Activated CD4-positive, alpha-beta memory T cell treated with anti-CD3 and anti-CD28 coated beads for 36 hours (primary cell): Measurements from ENCODE around the gene UNCX. TPM values are rescaled to one million over a fixed set of nuclear protein-coding genes. Genes with fewer than 3 reads are reported as not detected.

Experiments
- CTCF ChIA-PET: fragments of 350-600 bp; sonication (Branson Sonifier 250); formaldehyde crosslinking; loops from one replicate; lab custom pipeline; 2021; ENCODE audit warnings: antibody characterized with exemption, inconsistent platforms; lab: Charles Lee
- POLR2A ChIA-PET: fragments of 350-600 bp; sonication (Branson Sonifier 250); formaldehyde crosslinking; loops from one replicate; lab custom pipeline; 2021; ENCODE audit warnings: antibody characterized with exemption; lab: Charles Lee
- DNase-seq: peaks from one replicate; pipeline ENCODE4 v3.0.0-alpha.2; 2020
- H3K27ac Mint-ChIP-seq: one replicate; pipeline ENCODE4 v1.8.0; 2021; ENCODE audit warnings: mixed read lengths
- H3K27me3 Mint-ChIP-seq: one replicate; pipeline ENCODE4 v1.8.0; 2021; ENCODE audit warnings: mixed read lengths
- H3K36me3 Mint-ChIP-seq: one replicate; pipeline ENCODE4 v1.8.0; 2021; ENCODE audit warnings: mixed read lengths
- H3K4me1 Mint-ChIP-seq: one replicate; pipeline ENCODE4 v1.8.0; 2021; ENCODE audit warnings: low read depth, mixed read lengths
- H3K4me3 Mint-ChIP-seq: one replicate; pipeline ENCODE4 v1.8.0; 2021; ENCODE audit warnings: mild to moderate bottlenecking, mixed read lengths
- H3K9me3 Mint-ChIP-seq: one replicate; pipeline ENCODE4 v1.8.0; 2021; ENCODE audit warnings: mixed read lengths
- intact Hi-C: fragments of 100-400 bp; cut with micrococcal nuclease; formaldehyde crosslinking; loops from one replicate; pipeline ENCODE4 v1.15.1; 2023
- total RNA-seq, 2 experiments: library from RNA; stranded (reverse); gene quantifications; one replicate each; pipeline ENCODE4 v1.2.3, GENCODE V29; 2021

UNCX gene
- total RNA-seq, 2 experiments from 2014 or later, result not detected

- CTCF ChIA-PET, result interaction anchor here (1.5 kb wide), 1 partner anchor 10 kb away, joined by 3 read pairs; no protein-coding TSS in a partner anchor
- Mint-ChIP-seq H3K27me3 (peaks cover 61% of the 10 kb centered on the region), H3K4me3 (peak overlapping the region; percentile 32), H3K9me3 (no peaks in the 10 kb centered on the region), H3K4me1 (peaks cover 24% of the 10 kb centered on the region), H3K27ac (peak overlapping the region; percentile 58), H3K36me3 (peaks cover 8% of the 10 kb centered on the region)
- DNase-seq, result no peak
- intact Hi-C loops, result no loop called here
- POLR2A ChIA-PET, result no interaction called here
These were observed 2.9 kb downstream of the UNCX start for GRCh38 chr7:1235501-1236131.

GRCh38 chr7:1236132-1236661, 3.5 kb downstream of the UNCX start:
- DNase-seq, result no peak
- Mint-ChIP-seq H3K27me3 (peaks cover 59% of the 10 kb centered on the region), H3K9me3 (no peaks in the 10 kb centered on the region), H3K4me1 (peaks cover 27% of the 10 kb centered on the region), H3K4me3 (no peak overlapping the region), H3K27ac (no peak overlapping the region), H3K36me3 (peaks cover 8% of the 10 kb centered on the region)
- POLR2A ChIA-PET, result no interaction called here
- intact Hi-C loops, result no loop called here
- CTCF ChIA-PET, result interaction anchor here (1.5 kb wide), 1 partner anchor 11 kb away, joined by 3 read pairs; no protein-coding TSS in a partner anchor

GRCh38 chr7:1236831-1237701, 4.4 kb downstream of the UNCX start:
- peaks cover 21% of the 10 kb centered on the region for H3K4me1 Mint-ChIP-seq
- peaks cover 55% of the 10 kb centered on the region for H3K27me3 Mint-ChIP-seq
- ChIA-PET POLR2A (no interaction called here), CTCF (no interaction called here)
- no peak for DNase-seq
- no peaks in the 10 kb centered on the region for H3K9me3 Mint-ChIP-seq
- H3K4me3 Mint-ChIP-seq, result peak overlapping the region; percentile 12
- peaks cover 6% of the 10 kb centered on the region for H3K36me3 Mint-ChIP-seq
- no peak overlapping the region for H3K27ac Mint-ChIP-seq
- intact Hi-C loops, result no loop called here

GRCh38 chr7:1237704-1238255, 5.1 kb downstream of the UNCX start:
- Mint-ChIP-seq H3K27me3 (peaks cover 52% of the 10 kb centered on the region), H3K36me3 (peaks cover 4% of the 10 kb centered on the region), H3K9me3 (no peaks in the 10 kb centered on the region), H3K27ac (peak overlapping the region; percentile 64), H3K4me3 (peak overlapping the region; percentile 12), H3K4me1 (peaks cover 18% of the 10 kb centered on the region)
- ChIA-PET POLR2A (no interaction called here), CTCF (no interaction called here)
- intact Hi-C loops, result no loop called here
- DNase-seq, result no peak

- no peak overlapping the region for H3K27ac Mint-ChIP-seq
- peaks cover 56% of the 10 kb centered on the region for H3K27me3 Mint-ChIP-seq
- no peak overlapping the region for H3K4me3 Mint-ChIP-seq
- H3K36me3 Mint-ChIP-seq, result peaks cover 4% of the 10 kb centered on the region
- H3K9me3 Mint-ChIP-seq, result no peaks in the 10 kb centered on the region
- POLR2A ChIA-PET, result interaction anchor here (0.6 kb wide), 1 partner anchor 134 kb away, joined by 3 read pairs; no protein-coding TSS in a partner anchor
- H3K4me1 Mint-ChIP-seq, result peaks cover 18% of the 10 kb centered on the region
- CTCF ChIA-PET, result no interaction called here
- intact Hi-C loops, result no loop called here
- no peak for DNase-seq
These were observed 5.8 kb downstream of the UNCX start for GRCh38 chr7:1238450-1238882.

- Mint-ChIP-seq H3K4me3 (peak overlapping the region; percentile 12), H3K4me1 (peaks cover 18% of the 10 kb centered on the region), H3K36me3 (peaks cover 4% of the 10 kb centered on the region), H3K9me3 (no peaks in the 10 kb centered on the region), H3K27me3 (peaks cover 58% of the 10 kb centered on the region), H3K27ac (peak overlapping the region; percentile 28)
- intact Hi-C loops, result no loop called here
- CTCF ChIA-PET, result interaction anchor here (1.4 kb wide), 1 partner anchor 193 kb away, joined by 3 read pairs; no protein-coding TSS in a partner anchor
- no peak for DNase-seq
- POLR2A ChIA-PET, result interaction anchor here (0.6 to 0.7 kb wide), 2 partner anchors 135 to 1449 kb away, joined by 3 to 4 read pairs; partner anchors contain the start of gene AMZ1
These were observed 6.5 kb downstream of the UNCX start for GRCh38 chr7:1238931-1239802.

- no peak for DNase-seq
- H3K27ac Mint-ChIP-seq, result no peak overlapping the region
- peaks cover 2% of the 10 kb centered on the region for H3K36me3 Mint-ChIP-seq
- CTCF ChIA-PET, result interaction anchor here (1.4 kb wide), 1 partner anchor 192 kb away, joined by 3 read pairs; no protein-coding TSS in a partner anchor
- intact Hi-C loops, result no loop called here
- no peak overlapping the region for H3K4me3 Mint-ChIP-seq
- H3K27me3 Mint-ChIP-seq, result peaks cover 58% of the 10 kb centered on the region
- no peaks in the 10 kb centered on the region for H3K9me3 Mint-ChIP-seq
- POLR2A ChIA-PET, result interaction anchor here (0.7 kb wide), 1 partner anchor 1448 kb away, joined by 4 read pairs; the partner anchor contains the start of gene AMZ1
- H3K4me1 Mint-ChIP-seq, result peaks cover 11% of the 10 kb centered on the region
These were observed 7.3 kb downstream of the UNCX start for GRCh38 chr7:1239803-1240516.

- H3K27me3 Mint-ChIP-seq, result peaks cover 61% of the 10 kb centered on the region
- DNase-seq, result no peak
- POLR2A ChIA-PET, result no interaction called here
- H3K4me1 Mint-ChIP-seq, result peaks cover 8% of the 10 kb centered on the region
- peaks cover 1% of the 10 kb centered on the region for H3K36me3 Mint-ChIP-seq
- H3K4me3 Mint-ChIP-seq, result no peak overlapping the region
- intact Hi-C loops, result no loop called here
- H3K9me3 Mint-ChIP-seq, result no peaks in the 10 kb centered on the region
- no peak overlapping the region for H3K27ac Mint-ChIP-seq
- CTCF ChIA-PET, result no interaction called here
These were observed 8.0 kb downstream of the UNCX start for GRCh38 chr7:1240517-1241257.

GRCh38 chr7:1241258-1241602, 8.6 kb downstream of the UNCX start:
- Mint-ChIP-seq H3K9me3 (no peaks in the 10 kb centered on the region), H3K27me3 (peaks cover 65% of the 10 kb centered on the region), H3K4me1 (peaks cover 7% of the 10 kb centered on the region), H3K4me3 (no peak overlapping the region), H3K27ac (no peak overlapping the region), H3K36me3 (no peaks in the 10 kb centered on the region)
- intact Hi-C loops, result no loop called here
- DNase-seq, result no peak
- POLR2A ChIA-PET, result no interaction called here
- CTCF ChIA-PET, result interaction anchor here (1.8 kb wide), 1 partner anchor 14 kb away, joined by 7 read pairs; no protein-coding TSS in a partner anchor

- H3K27me3 Mint-ChIP-seq, result peaks cover 67% of the 10 kb centered on the region
- H3K9me3 Mint-ChIP-seq, result no peaks in the 10 kb centered on the region
- POLR2A ChIA-PET, result no interaction called here
- no peak overlapping the region for H3K4me3 Mint-ChIP-seq
- intact Hi-C loops, result no loop called here
- H3K36me3 Mint-ChIP-seq, result no peaks in the 10 kb centered on the region
- H3K4me1 Mint-ChIP-seq, result peaks cover 9% of the 10 kb centered on the region
- no peak overlapping the region for H3K27ac Mint-ChIP-seq
- DNase-seq, result no peak
- CTCF ChIA-PET, result interaction anchor here (1.0 to 1.8 kb wide), 2 partner anchors 15 to 16 kb away, joined by 4 to 7 read pairs; no protein-coding TSS in a partner anchor
These were observed 9.1 kb downstream of the UNCX start for GRCh38 chr7:1241603-1242255.
